Epidermal melanocyte (primary cell): ENCODE data around the gene TMEM8B.
A peak's percentile ranks its signal among the peaks of the same experiment; 100 is the strongest.

Experiments
- DNase-seq: peaks from one replicate; pipeline ENCODE4 v3.0.0; 2011; ENCODE audit warnings: low spot score; ENCODE audit not compliant: insufficient read length

TMEM8B gene

GRCh38 chr9:35839926-35840325 lies 10.9 kb downstream of the TMEM8B start:
- DNase-seq = no peak

GRCh38 chr9:35840881-35841644 lies 12.0 kb downstream of the TMEM8B start:
- no peak for DNase-seq

- DNase-seq = no peak
Observed at GRCh38 chr9:35841645-35841900, 12.5 kb downstream of the TMEM8B start.

- no peak for DNase-seq
Observed at GRCh38 chr9:35842020-35842745, 13.2 kb downstream of the TMEM8B start.

GRCh38 chr9:35842795-35843194 lies 13.8 kb downstream of the TMEM8B start:
- DNase-seq = no peak

GRCh38 chr9:35844628-35845270 lies 15.7 kb downstream of the TMEM8B start:
- DNase-seq = peak; percentile 94

GRCh38 chr9:35845824-35846771 lies 17.1 kb downstream of the TMEM8B start:
- DNase-seq = no peak

- DNase-seq = peak; percentile 57
Observed at GRCh38 chr9:35847792-35848572, 19.0 kb downstream of the TMEM8B start.

GRCh38 chr9:35852267-35852815 lies 23.3 kb downstream of the TMEM8B start:
- DNase-seq = no peak

- DNase-seq = no peak
Observed at GRCh38 chr9:35852876-35853865, 24.1 kb downstream of the TMEM8B start.

GRCh38 chr9:35854091-35854762 lies 25.2 kb downstream of the TMEM8B start:
- no peak for DNase-seq

GRCh38 chr9:35856206-35856605 lies 27.2 kb downstream of the TMEM8B start:
- DNase-seq = no peak

GRCh38 chr9:35856882-35857281 lies 27.9 kb downstream of the TMEM8B start:
- no peak for DNase-seq

GRCh38 chr9:35858458-35858857 lies 29.4 kb downstream of the TMEM8B start:
- no peak for DNase-seq

GRCh38 chr9:35859310-35859989 lies 30.4 kb downstream of the TMEM8B start:
- no peak for DNase-seq

- no peak for DNase-seq
Observed at GRCh38 chr9:35859990-35860339, 30.9 kb downstream of the TMEM8B start.

GRCh38 chr9:35861161-35861897 lies 32.3 kb downstream of the TMEM8B start:
- DNase-seq = no peak
